Adipocyte (in vitro differentiated cells): Measurements from ENCODE around the gene ATP8A2.

ENCODE experiments used
- DNase-seq: peaks from one replicate; pipeline ENCODE4 v3.0.0-alpha.2; 2015; ENCODE audit warnings: low read depth
- H3K27me3 ChIP-seq: replicated peaks from 2 replicates; pipeline ENCODE4 v1.7.0; 2013; ENCODE audit warnings: mild to moderate bottlenecking, low read length, moderate library complexity; ENCODE audit not compliant: control insufficient read depth, insufficient read depth
- H3K36me3 ChIP-seq: 2 replicates; pipeline ENCODE4 v1.7.0; 2013; ENCODE audit warnings: low read length, mild to moderate bottlenecking, moderate library complexity; ENCODE audit not compliant: control insufficient read depth, insufficient read depth, severe bottlenecking
- H3K4me1 ChIP-seq: 2 replicates; pipeline ENCODE4 v1.7.0; 2013; ENCODE audit warnings: mild to moderate bottlenecking, low read length, moderate library complexity; ENCODE audit not compliant: control insufficient read depth, insufficient read depth
- H3K4me3 ChIP-seq: 2 replicates; pipeline ENCODE4 v1.7.0; 2013; ENCODE audit warnings: mild to moderate bottlenecking, low read length, moderate library complexity
- H3K9ac ChIP-seq: 2 replicates; pipeline ENCODE4 v1.7.0; 2013; ENCODE audit warnings: mild to moderate bottlenecking, low read length, moderate library complexity
- H3K9me3 ChIP-seq: 2 replicates; pipeline ENCODE4 v1.7.0; 2013; ENCODE audit warnings: mild to moderate bottlenecking, low read length, moderate library complexity; ENCODE audit not compliant: control insufficient read depth

ATP8A2 gene

GRCh38 chr13:26030331-26030730, 658.6 kb downstream of the ATP8A2 start:
- Histone ChIP-seq H3K4me1 (no peaks in the 10 kb centered on the region), H3K4me3 (no peak overlapping the region), H3K36me3 (no peaks in the 10 kb centered on the region), H3K9me3 (peaks cover 24% of the 10 kb centered on the region), H3K9ac (no peak overlapping the region), H3K27me3 (peaks cover 22% of the 10 kb centered on the region)
- no peak for DNase-seq

GRCh38 chr13:26034018-26034417, 662.2 kb downstream of the ATP8A2 start:
- H3K36me3 ChIP-seq = no peaks in the 10 kb centered on the region

GRCh38 chr13:26036383-26036782, 664.6 kb downstream of the ATP8A2 start:
- Histone ChIP-seq H3K36me3 (no peaks in the 10 kb centered on the region), H3K27me3 (peaks cover 21% of the 10 kb centered on the region), H3K4me3 (no peak overlapping the region), H3K9me3 (peaks cover 9% of the 10 kb centered on the region), H3K9ac (no peak overlapping the region), H3K4me1 (no peaks in the 10 kb centered on the region)
- no peak for DNase-seq

More at GRCh38 chr13:26034018-26034417, 662.2 kb downstream of the ATP8A2 start:
- Histone ChIP-seq H3K9ac (no peak overlapping the region), H3K27me3 (peaks cover 33% of the 10 kb centered on the region), H3K4me1 (no peaks in the 10 kb centered on the region), H3K9me3 (peaks cover 24% of the 10 kb centered on the region), H3K4me3 (no peak overlapping the region)
- no peak for DNase-seq

DNA sequence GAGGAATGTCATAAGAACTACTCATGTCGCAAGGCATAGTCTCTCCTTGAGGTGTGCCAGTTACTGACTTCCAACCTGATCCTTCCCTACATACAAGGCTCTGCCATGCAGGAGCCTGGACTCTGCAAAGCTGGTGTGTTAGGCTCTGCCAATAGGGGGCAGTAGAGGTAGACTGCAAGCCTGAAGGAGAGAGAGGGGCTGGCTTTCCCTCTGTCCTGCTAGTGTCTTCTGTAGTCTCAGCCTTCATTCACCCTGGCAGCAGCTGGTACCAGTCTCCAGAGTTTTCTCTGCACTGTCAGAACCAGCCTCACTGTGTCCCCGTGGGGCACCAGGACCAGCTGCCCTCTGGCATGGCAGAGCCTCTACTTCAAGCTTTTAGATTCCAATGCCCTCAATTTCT, 665.5 kb downstream of the ATP8A2 start:
- Histone ChIP-seq H3K27me3 (peaks cover 27% of the 10 kb centered on the region), H3K4me3 (no peak overlapping the region), H3K9me3 (peaks cover 4% of the 10 kb centered on the region), H3K4me1 (no peaks in the 10 kb centered on the region), H3K36me3 (no peaks in the 10 kb centered on the region), H3K9ac (no peak overlapping the region)
- DNase-seq = no peak

DNA sequence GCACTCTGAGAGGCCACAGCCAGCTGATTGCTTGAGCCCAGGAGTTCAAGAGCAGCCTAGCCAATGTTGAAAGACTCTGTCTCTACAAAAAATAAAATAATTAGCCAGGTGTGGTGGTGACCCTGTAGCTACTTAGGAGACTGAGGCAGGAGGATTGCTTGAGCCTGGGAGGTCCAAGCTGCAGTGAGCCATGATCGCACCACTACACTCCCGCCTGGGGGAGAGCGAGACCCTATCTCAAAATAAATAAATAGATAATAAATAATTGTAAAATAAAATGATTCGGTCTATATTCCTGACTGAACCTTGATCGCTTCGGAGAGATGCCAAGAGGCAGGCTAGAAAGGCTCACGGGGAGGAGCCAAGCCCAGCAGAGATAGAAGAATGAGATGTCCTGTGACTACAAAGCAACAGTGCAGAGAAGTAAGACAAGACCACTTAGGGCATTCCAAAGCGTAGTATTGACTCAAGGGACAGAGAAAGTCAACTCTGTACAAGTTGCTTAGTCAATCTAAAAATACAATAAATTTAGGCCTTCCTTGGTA, 667.2 kb downstream of the ATP8A2 start:
- H3K4me3 ChIP-seq = no peak overlapping the region
- DNase-seq = no peak
- H3K36me3 ChIP-seq = no peaks in the 10 kb centered on the region
- H3K9ac ChIP-seq = no peak overlapping the region
- H3K4me1 ChIP-seq = no peaks in the 10 kb centered on the region
- H3K9me3 ChIP-seq = peaks cover 4% of the 10 kb centered on the region
- peaks cover 33% of the 10 kb centered on the region for H3K27me3 ChIP-seq

DNA sequence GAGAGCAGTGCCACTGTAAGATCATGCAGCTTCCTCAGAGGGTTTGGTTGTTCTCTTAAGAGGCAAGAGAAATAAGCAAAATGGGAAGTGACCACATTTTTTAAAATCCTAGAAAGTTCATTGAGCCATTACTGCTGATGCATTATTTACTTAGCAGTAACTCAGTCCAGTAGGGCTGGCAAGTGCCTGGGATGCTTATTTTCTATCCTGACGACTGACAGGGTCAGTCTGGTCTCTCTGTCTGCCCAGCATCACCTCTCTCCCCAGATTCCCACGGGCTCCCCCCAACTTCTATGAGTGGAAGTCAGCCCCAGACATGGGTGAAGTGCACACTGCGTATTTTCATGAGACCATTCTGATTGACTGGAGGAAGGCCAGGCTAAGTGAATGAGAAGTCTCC, 669.7 kb downstream of the ATP8A2 start:
- H3K36me3 ChIP-seq = no peaks in the 10 kb centered on the region
- H3K9ac ChIP-seq = no peak overlapping the region
- no peaks in the 10 kb centered on the region for H3K9me3 ChIP-seq
- H3K4me3 ChIP-seq = no peak overlapping the region
- no peaks in the 10 kb centered on the region for H3K4me1 ChIP-seq
- DNase-seq = no peak
- peaks cover 22% of the 10 kb centered on the region for H3K27me3 ChIP-seq

- Histone ChIP-seq H3K4me3 (no peak overlapping the region), H3K4me1 (no peaks in the 10 kb centered on the region), H3K27me3 (peaks cover 17% of the 10 kb centered on the region), H3K9me3 (no peaks in the 10 kb centered on the region), H3K9ac (no peak overlapping the region), H3K36me3 (no peaks in the 10 kb centered on the region)
- no peak for DNase-seq
These were observed 671.0 kb downstream of the ATP8A2 start for GRCh38 chr13:26042785-26043184.

GRCh38 chr13:26045142-26045541, 673.4 kb downstream of the ATP8A2 start:
- no peak overlapping the region for H3K4me3 ChIP-seq
- H3K27me3 ChIP-seq = peaks cover 33% of the 10 kb centered on the region
- H3K9me3 ChIP-seq = no peaks in the 10 kb centered on the region
- DNase-seq = no peak
- H3K9ac ChIP-seq = no peak overlapping the region
- H3K36me3 ChIP-seq = no peaks in the 10 kb centered on the region
- no peaks in the 10 kb centered on the region for H3K4me1 ChIP-seq

DNA sequence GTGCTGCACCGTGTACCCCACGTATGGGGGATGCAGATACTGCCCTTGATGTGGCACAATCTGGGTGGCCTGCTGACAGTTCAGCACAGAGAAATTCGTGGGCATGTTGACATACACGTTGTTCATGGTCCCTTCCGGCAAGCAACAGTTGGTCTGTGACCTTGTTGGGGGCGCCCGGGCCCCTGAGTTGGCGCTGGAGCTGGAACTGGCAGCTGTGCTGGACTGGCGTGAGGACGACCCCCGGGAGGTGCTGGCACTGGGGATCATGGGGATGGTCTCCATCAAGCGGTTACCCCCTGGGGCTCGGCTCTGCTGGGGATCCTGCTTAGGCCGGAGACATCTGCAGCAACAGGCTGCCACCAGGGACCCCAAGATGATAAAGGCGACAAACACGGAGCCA, 674.9 kb downstream of the ATP8A2 start:
- H3K4me3 ChIP-seq = no peak overlapping the region
- H3K27me3 ChIP-seq = peaks cover 43% of the 10 kb centered on the region
- no peaks in the 10 kb centered on the region for H3K36me3 ChIP-seq
- no peak for DNase-seq
- no peak overlapping the region for H3K9ac ChIP-seq
- H3K9me3 ChIP-seq = no peaks in the 10 kb centered on the region
- no peaks in the 10 kb centered on the region for H3K4me1 ChIP-seq

DNA sequence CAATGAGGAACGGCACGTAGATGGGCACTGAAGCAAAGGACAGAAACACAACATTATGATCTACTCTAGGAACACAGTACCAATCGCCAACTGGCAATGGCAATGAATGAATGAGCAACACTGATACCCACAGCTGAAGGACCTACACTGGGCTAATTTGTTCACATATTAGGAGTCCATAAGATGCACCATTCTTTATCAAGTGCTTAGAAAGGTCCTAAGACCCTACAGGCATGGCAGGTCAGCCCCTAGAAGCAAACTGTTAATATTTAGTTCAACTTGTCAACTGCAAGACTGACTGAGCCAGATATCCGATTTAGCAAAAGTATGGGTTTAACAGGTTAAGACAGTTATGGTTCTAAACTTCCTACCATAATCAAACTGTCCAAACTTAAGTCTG, 675.3 kb downstream of the ATP8A2 start:
- H3K9ac ChIP-seq = no peak overlapping the region
- peaks cover 41% of the 10 kb centered on the region for H3K27me3 ChIP-seq
- no peaks in the 10 kb centered on the region for H3K36me3 ChIP-seq
- no peak for DNase-seq
- H3K4me1 ChIP-seq = peaks cover under 1% of the 10 kb centered on the region
- H3K4me3 ChIP-seq = no peak overlapping the region
- no peaks in the 10 kb centered on the region for H3K9me3 ChIP-seq

DNA sequence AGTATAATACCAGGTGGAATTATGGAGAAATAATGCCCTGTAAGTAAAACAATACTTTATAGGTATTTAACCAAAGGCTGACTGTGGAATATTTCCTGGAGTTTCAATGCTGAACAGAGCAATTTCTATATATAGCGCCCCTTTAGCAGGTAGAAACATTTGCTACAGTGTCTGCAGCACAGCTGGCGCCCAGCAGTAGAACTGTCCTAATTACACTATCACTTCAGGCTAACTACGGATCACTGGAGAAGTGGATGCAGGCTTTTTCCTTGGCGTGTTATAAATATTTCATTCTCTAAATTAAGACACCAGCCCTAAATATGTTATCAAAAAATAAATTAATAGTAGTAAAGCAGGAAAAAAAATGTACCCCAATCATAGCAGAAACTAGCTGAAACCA, 677.0 kb downstream of the ATP8A2 start:
- Histone ChIP-seq H3K4me1 (peaks cover 3% of the 10 kb centered on the region), H3K27me3 (peaks cover 48% of the 10 kb centered on the region), H3K9me3 (no peaks in the 10 kb centered on the region), H3K36me3 (no peaks in the 10 kb centered on the region), H3K9ac (no peak overlapping the region), H3K4me3 (no peak overlapping the region)
- DNase-seq = no peak

DNA sequence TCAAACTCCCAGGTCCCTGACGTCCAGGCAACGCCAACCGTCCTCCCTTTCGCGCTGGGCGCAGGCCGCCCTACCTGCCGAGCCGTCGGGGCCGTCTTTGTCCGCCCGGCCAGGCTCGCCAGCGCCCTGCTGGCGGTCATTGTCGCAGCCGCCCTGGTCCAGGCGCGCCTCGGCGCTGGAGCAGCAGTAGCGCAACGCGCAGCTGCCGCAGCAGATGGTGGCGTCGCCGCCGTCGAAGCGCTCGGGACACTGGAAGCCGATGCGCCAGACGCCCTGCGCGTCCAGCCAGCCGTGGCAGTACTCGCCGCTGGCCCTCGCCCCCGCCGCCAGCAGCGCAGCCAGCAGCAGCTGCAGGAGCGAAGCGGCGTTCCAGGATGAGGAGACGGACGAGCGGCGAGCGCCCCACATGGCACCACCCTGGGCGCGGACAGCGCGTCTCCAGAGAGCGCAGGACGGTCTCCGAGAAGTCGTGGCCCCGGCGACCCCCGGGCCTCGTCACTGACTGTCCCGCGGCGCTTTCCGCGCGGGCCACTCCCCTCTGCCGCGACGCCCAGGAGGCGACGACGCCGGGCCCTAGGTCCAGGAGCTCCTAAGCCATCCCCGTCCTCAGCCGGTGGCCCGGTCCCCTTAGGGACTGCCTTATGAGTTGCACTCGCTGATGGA, 678.9 kb downstream of the ATP8A2 start:
- H3K9me3 ChIP-seq = no peaks in the 10 kb centered on the region
- H3K4me1 ChIP-seq = peaks cover 3% of the 10 kb centered on the region
- no peak overlapping the region for H3K4me3 ChIP-seq
- no peaks in the 10 kb centered on the region for H3K36me3 ChIP-seq
- no peak overlapping the region for H3K9ac ChIP-seq
- peaks cover 50% of the 10 kb centered on the region for H3K27me3 ChIP-seq
- peak; percentile 44 for DNase-seq
